Ishikawa (cell line): Measurements from ENCODE around the gene MCUB.

Experiments
- CEBPB ChIP-seq: IDR thresholded peaks from 2 replicates; pipeline ENCODE4 v1.6.1; 2012
- EGR1 ChIP-seq: IDR thresholded peaks from 2 replicates; pipeline ENCODE4 v1.6.1; 2012
- EP300 ChIP-seq: IDR thresholded peaks from 2 replicates; pipeline ENCODE4 v1.6.1; 2012; ENCODE audit warnings: borderline replicate concordance
- FOXM1 ChIP-seq: IDR thresholded peaks from 2 replicates; pipeline ENCODE4 v1.6.1; 2012; ENCODE audit warnings: low read depth, borderline replicate concordance
- RAD21 ChIP-seq: IDR thresholded peaks from 2 replicates; pipeline ENCODE4 v1.6.1; 2012; ENCODE audit warnings: low read depth
- REST ChIP-seq: IDR thresholded peaks from 2 replicates; pipeline ENCODE4 v1.6.1; 2012; ENCODE audit warnings: low read depth, mild to moderate bottlenecking
- TAF1 ChIP-seq: IDR thresholded peaks from 2 replicates; pipeline ENCODE4 v1.6.1; 2012; ENCODE audit warnings: low read depth, mild to moderate bottlenecking
- TEAD4 ChIP-seq: IDR thresholded peaks from 2 replicates; pipeline ENCODE4 v1.6.1; 2012
- YY1 ChIP-seq: IDR thresholded peaks from 2 replicates; pipeline ENCODE4 v1.6.1; 2012; ENCODE audit warnings: low read depth

GRCh38 chr4:109729117-109729717 lies 169.2 kb downstream of the MCUB start:
- TF ChIP-seq RAD21 (no peak), TEAD4 (no peak), CEBPB (no peak), FOXM1 (no peak), TAF1 (no peak), REST (no peak), EP300 (no peak), YY1 (no peak), EGR1 (no peak)
